PC-9 (cell line): Measurements from ENCODE around the gene IL16. TPM values are rescaled to one million over a fixed set of nuclear protein-coding genes. Genes with fewer than 3 reads are reported as not detected.
"Not testable (repeated sequence)": the region's sequence is repeated elsewhere in the genome, so short reads cannot be mapped to it uniquely, and the experiment has no call there.

Source experiments
- BruUV-seq: library from RNA; stranded (reverse); fragments of 400-500 nt; replicated peaks from 2 replicates; lab custom pipeline; 2021; lab: Mats Ljungman, UMichigan
- CTCF ChIA-PET: fragments of 300-600 bp; sonication (Branson Sonifier 250); formaldehyde crosslinking; loops from one replicate; lab custom pipeline; 2022; ENCODE audit warnings: antibody characterized with exemption; lab: Charles Lee
- POLR2A ChIA-PET: fragments of 300-600 bp; sonication (Branson Sonifier 250); formaldehyde crosslinking; loops from one replicate; lab custom pipeline; 2022; ENCODE audit warnings: antibody characterized with exemption; ENCODE audit not compliant: unreplicated experiment; lab: Charles Lee
- DNase-seq, 2 experiments: peaks; one replicate each; pipeline versions ENCODE4 v3.0.0 to v3.0.0-alpha.2; 2015 to 2022; ENCODE audit warnings: mixed read lengths in 1 of 2
- H2AFZ ChIP-seq: fragments of 200-600 bp; sonication (generic); 2 replicates; pipeline ENCODE4 v1.8.1; 2017; ENCODE audit warnings: antibody characterized with exemption
- H3F3A ChIP-seq: fragments of 200-600 bp; sonication (generic); 2 replicates; pipeline ENCODE4 v1.8.1; 2017; ENCODE audit warnings: antibody characterized with exemption, mild to moderate bottlenecking, low read depth; ENCODE audit not compliant: insufficient read depth
- H3K27ac ChIP-seq: fragments of 200-600 bp; sonication (generic); 2 replicates; pipeline ENCODE4 v1.6.1; 2016; ENCODE audit warnings: mixed run types
- H3K27me3 ChIP-seq: fragments of 200-600 bp; sonication (generic); 2 replicates; pipeline ENCODE4 v1.6.1; 2016; ENCODE audit warnings: low read depth, mixed run types; ENCODE audit not compliant: insufficient read depth
- H3K36me3 ChIP-seq: fragments of 200-600 bp; sonication (generic); 2 replicates; pipeline ENCODE4 v1.6.1; 2016; ENCODE audit warnings: low read depth, mixed run types
- H3K4me1 ChIP-seq: fragments of 200-600 bp; sonication (generic); replicated peaks from 2 replicates; pipeline ENCODE4 v1.6.1; 2016; ENCODE audit warnings: mixed run types; ENCODE audit not compliant: insufficient read depth
- H3K4me2 ChIP-seq: fragments of 200-600 bp; sonication (generic); 2 replicates; pipeline ENCODE4 v1.6.1; 2017; ENCODE audit warnings: mixed run types
- H3K4me3 ChIP-seq: fragments of 200-600 bp; sonication (generic); 2 replicates; pipeline ENCODE4 v1.6.1; 2016; ENCODE audit warnings: mixed run types
- H3K79me2 ChIP-seq: fragments of 200-600 bp; sonication (generic); 2 replicates; pipeline ENCODE4 v1.6.1; 2017; ENCODE audit warnings: low read depth, mixed run types
- H3K9me2 ChIP-seq: fragments of 200-600 bp; sonication (generic); 2 replicates; pipeline ENCODE4 v1.8.1; 2017; ENCODE audit warnings: mild to moderate bottlenecking; ENCODE audit not compliant: insufficient read depth
- H3K9me3 ChIP-seq: fragments of 200-600 bp; sonication (generic); 2 replicates; pipeline ENCODE4 v1.8.1; 2016; ENCODE audit warnings: low read depth; ENCODE audit not compliant: insufficient read depth
- H4K20me1 ChIP-seq: fragments of 200-600 bp; sonication (generic); 2 replicates; pipeline ENCODE4 v1.8.1; 2017; ENCODE audit not compliant: insufficient read depth
- EZH2 ChIP-seq: fragments of 200-600 bp; sonication (generic); IDR thresholded peaks from 2 replicates; pipeline ENCODE4 v1.8.0; 2017; ENCODE audit warnings: antibody characterized with exemption, low read depth
- intact Hi-C: fragments of 100-400 bp; cut with micrococcal nuclease; formaldehyde crosslinking; loops from one replicate; pipeline ENCODE4 v1.10.0; 2022; ENCODE audit not compliant: unreplicated experiment
- total RNA-seq: library from RNA; stranded (reverse); gene quantifications from 2 replicates; pipeline ENCODE4 v1.2.3, GENCODE V29; 2021
- TF ChIP-seq, protein P1 (sequence below): fragments of 200-600 bp; sonication (generic); conservative IDR thresholded peaks from 2 replicates; pipeline ENCODE4 v1.6.1; 2017; ENCODE audit warnings: mixed run types, antibody characterized with exemption, mild to moderate bottlenecking, moderate library complexity

Gene IL16
- total RNA-seq, 1 experiment from 2014 or later: 0.50 TPM

DNA sequence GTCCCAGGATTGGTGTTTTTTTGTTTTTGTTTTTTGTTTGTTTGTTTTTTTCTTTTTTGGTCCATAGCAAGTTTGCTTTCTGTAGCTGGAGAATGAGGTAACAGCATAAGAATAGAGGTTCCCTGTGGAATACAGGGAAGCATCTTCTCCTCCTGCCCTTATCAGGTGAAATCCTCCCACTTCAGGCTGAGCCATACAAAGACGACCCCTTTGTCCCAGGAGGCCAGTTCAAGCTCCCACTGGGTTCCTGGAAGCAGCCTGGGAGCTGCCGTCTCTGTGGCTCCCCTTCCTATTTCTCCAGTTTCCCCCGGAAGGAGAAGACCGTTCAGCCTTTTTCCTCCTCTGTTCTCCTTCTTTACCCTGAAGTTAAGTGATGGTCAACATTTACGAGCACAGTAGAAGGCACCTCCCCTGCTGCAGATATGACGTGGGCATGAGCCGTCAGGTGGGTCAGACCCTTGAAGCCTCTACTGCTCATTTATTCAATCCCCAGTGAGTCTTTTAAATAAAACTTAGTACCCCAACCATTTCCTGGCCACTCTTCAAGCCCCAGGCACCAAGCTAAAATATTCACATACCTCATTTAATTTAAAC is 1.1 kb downstream of the IL16 start:
- ChIA-PET POLR2A (no interaction called here), CTCF (no interaction called here)
- BruUV-seq: no TSS peak
- H4K20me1 ChIP-seq: no peaks in the 10 kb centered on the region
- no peaks in the 10 kb centered on the region for H3K79me2 ChIP-seq
- no peaks in the 10 kb centered on the region for H3K36me3 ChIP-seq
- H3K27ac ChIP-seq: no peak overlapping the region
- no peaks in the 10 kb centered on the region for H3K4me1 ChIP-seq
- no peak overlapping the region for H3K4me2 ChIP-seq
- no peak overlapping the region for H3K4me3 ChIP-seq
- peaks cover 63% of the 10 kb centered on the region for H3K27me3 ChIP-seq
- TF ChIP-seq EZH2: no peak
- TF ChIP-seq, protein P1, sequence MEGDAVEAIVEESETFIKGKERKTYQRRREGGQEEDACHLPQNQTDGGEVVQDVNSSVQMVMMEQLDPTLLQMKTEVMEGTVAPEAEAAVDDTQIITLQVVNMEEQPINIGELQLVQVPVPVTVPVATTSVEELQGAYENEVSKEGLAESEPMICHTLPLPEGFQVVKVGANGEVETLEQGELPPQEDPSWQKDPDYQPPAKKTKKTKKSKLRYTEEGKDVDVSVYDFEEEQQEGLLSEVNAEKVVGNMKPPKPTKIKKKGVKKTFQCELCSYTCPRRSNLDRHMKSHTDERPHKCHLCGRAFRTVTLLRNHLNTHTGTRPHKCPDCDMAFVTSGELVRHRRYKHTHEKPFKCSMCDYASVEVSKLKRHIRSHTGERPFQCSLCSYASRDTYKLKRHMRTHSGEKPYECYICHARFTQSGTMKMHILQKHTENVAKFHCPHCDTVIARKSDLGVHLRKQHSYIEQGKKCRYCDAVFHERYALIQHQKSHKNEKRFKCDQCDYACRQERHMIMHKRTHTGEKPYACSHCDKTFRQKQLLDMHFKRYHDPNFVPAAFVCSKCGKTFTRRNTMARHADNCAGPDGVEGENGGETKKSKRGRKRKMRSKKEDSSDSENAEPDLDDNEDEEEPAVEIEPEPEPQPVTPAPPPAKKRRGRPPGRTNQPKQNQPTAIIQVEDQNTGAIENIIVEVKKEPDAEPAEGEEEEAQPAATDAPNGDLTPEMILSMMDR: no peak
- H3K9me3 ChIP-seq: no peaks in the 10 kb centered on the region
- intact Hi-C loops: no loop called here
- DNase-seq: no peak
- H3K9me2 ChIP-seq: no peaks in the 10 kb centered on the region
- H2AFZ ChIP-seq: no peak overlapping the region
- H3F3A ChIP-seq: no peaks in the 10 kb centered on the region

DNA sequence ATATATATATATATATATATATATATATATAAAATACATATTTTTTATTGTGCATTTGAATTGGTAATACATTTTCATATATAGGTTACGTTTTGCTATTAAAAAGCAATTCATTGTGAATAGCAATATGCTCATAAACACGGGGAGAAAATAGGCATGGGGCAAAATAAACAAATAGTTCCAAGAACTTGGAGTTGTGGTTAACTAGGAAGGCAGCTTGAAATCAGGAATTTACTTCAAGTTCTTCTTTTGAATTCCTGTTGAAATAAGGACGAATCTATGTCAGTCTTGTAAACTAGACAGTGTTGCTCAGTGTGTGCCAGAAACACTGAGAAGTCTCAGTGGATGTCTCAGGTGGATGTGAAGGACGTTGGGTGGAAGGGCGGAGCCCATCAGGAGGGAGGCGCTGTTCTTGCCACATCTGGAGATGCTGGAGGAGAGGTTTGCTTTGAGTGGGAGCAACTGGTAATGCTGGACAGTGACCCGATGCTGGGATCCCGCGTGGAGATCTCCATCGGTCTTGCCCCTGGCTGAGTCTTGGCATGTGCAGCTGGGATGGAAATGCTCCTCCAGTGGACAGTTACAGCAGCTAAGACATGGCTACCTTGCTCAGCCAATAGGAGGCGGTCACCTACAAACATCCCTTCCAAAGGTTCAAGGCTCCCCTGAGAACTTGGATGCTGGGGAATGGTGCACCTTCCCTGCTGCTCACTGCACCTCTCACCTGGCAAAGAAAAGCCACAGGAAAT is 2.5 kb downstream of the IL16 start:
- Histone ChIP-seq H3K4me2 (no peak overlapping the region), H3K36me3 (no peaks in the 10 kb centered on the region), H4K20me1 (no peaks in the 10 kb centered on the region), H2AFZ (no peak overlapping the region), H3K4me3 (no peak overlapping the region), H3K9me2 (no peaks in the 10 kb centered on the region), H3K27ac (no peak overlapping the region), H3F3A (no peaks in the 10 kb centered on the region), H3K9me3 (no peaks in the 10 kb centered on the region), H3K27me3 (peaks cover 50% of the 10 kb centered on the region), H3K4me1 (no peaks in the 10 kb centered on the region), H3K79me2 (no peaks in the 10 kb centered on the region)
- DNase-seq: no peak
- TF ChIP-seq EZH2: no peak
- TF ChIP-seq, protein P1: no peak
- ChIA-PET POLR2A (no interaction called here), CTCF (no interaction called here)
- BruUV-seq: no TSS peak
- intact Hi-C loops: no loop called here

DNA sequence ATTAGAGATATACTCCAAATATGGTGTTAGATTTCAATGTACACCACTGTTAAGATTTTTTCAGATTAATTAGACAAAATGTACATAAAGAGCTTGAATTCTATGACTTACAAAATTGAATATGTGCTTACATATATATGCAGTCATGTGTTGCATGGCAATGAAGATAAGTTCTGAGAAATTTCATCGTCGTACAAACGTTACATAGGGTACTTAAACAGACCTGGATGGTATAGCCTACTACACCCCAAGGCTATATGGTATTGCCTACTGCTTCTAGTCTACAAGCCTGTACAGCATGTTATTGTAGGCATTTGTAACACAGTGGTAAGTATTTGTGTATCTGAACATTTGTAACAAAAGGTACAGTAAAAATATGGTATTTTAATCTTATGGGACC is 9.3 kb downstream of the IL16 start:
- Histone ChIP-seq H3K79me2 (no peaks in the 10 kb centered on the region), H4K20me1 (no peaks in the 10 kb centered on the region), H3K27ac (no peak overlapping the region), H3K4me2 (no peak overlapping the region), H3K4me3 (no peak overlapping the region), H2AFZ (no peak overlapping the region), H3K9me3 (no peaks in the 10 kb centered on the region), H3F3A (no peaks in the 10 kb centered on the region), H3K9me2 (no peaks in the 10 kb centered on the region), H3K36me3 (no peaks in the 10 kb centered on the region), H3K27me3 (peaks cover 30% of the 10 kb centered on the region), H3K4me1 (no peaks in the 10 kb centered on the region)
- TF ChIP-seq, protein P1: no peak
- TF ChIP-seq EZH2: no peak
- CTCF ChIA-PET: no interaction called here
- DNase-seq: no peak
- intact Hi-C loops: no loop called here
- BruUV-seq: no TSS peak
- POLR2A ChIA-PET: interaction anchor here (0.7 kb wide), 1 partner anchor 11 kb away, joined by 4 read pairs; no protein-coding TSS in a partner anchor

DNA sequence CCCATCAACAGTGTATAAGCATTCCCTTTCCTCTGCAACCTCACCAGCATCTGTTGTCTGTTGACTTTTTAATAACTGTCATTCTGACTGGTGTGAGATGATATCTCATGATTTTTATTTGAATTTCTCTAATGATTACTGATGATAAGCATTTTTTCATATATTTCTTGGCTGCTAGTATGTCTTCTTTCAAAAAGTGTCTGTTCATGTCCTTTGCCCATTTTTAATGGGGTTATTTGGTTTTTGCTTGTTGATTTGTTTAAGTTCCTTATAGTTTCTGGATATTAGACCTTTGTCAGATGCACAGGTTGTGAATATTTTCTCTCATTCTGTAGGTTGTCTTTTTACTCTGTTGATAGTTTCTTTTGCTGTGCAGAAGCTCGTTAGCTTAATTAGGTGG is 11.3 kb downstream of the IL16 start:
- H3K27ac ChIP-seq, H3K4me3 ChIP-seq, intact Hi-C loops, H2AFZ ChIP-seq, POLR2A ChIA-PET, H3K36me3 ChIP-seq, BruUV-seq, H3F3A ChIP-seq, H3K4me1 ChIP-seq, H3K4me2 ChIP-seq, CTCF ChIA-PET, H3K79me2 ChIP-seq, H4K20me1 ChIP-seq, H3K9me2 ChIP-seq, H3K9me3 ChIP-seq, DNase-seq: not testable (repeated sequence)
- H3K27me3 ChIP-seq: peaks cover 30% of the 10 kb centered on the region
